Measurements from ENCODE around the gene CROCC2.

Gene CROCC2

GRCh38 chr2:240948086-240948485, 42.0 kb downstream of the CROCC2 start:
- no peak for TF ChIP-seq CTCF (conservative IDR thresholded peaks at IDR 0.05)

DNA sequence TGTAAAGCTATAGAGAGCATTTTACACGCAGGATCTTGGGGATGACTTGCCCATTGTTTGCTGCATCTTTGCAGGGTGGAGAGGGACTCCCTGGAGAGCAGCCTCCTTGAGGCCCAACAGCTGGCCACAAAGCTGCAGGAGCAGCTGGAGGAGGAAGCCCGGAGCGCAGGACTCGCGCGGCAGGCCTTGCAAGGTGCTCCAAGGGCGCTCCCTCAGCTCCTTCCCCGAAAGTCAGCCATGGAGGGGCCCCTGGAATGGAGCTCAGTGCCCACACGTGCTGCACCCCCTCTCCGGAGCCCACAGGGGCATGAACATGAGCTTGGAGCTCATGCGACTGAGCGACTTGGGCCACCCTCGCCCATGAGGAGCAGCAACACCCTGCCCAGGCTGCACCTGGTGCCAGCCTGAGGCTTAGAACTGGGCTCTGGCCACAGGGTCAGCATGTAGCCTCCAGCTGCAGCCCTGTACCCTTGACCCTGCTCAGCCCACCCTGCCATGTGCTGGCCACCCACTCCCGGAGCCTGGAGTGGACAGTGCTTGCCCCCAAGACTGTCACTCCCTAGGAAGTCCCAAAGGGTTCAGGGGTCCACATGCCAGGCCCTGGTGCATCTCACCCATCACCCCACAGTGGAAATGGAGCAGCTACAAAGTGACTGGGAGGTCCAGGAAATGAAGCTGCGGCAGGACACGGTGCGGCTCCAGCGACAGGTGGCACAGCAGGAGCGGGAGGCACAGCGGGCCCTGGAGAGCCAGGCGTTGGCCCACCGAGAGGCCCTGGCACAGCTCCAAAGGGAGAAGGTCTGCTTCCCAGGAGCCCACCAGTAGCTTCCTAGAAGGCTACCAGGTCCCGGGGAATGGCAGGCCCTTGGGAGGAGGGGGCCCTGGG, 43.0 kb downstream of the CROCC2 start:
- no peak for TF ChIP-seq CTCF (conservative IDR thresholded peaks at IDR 0.05)
- no peak overlapping the region for H3K27ac ChIP-seq

More at GRCh38 chr2:240948086-240948485, 42.0 kb downstream of the CROCC2 start:
- no peak overlapping the region for H3K27ac ChIP-seq

DNA sequence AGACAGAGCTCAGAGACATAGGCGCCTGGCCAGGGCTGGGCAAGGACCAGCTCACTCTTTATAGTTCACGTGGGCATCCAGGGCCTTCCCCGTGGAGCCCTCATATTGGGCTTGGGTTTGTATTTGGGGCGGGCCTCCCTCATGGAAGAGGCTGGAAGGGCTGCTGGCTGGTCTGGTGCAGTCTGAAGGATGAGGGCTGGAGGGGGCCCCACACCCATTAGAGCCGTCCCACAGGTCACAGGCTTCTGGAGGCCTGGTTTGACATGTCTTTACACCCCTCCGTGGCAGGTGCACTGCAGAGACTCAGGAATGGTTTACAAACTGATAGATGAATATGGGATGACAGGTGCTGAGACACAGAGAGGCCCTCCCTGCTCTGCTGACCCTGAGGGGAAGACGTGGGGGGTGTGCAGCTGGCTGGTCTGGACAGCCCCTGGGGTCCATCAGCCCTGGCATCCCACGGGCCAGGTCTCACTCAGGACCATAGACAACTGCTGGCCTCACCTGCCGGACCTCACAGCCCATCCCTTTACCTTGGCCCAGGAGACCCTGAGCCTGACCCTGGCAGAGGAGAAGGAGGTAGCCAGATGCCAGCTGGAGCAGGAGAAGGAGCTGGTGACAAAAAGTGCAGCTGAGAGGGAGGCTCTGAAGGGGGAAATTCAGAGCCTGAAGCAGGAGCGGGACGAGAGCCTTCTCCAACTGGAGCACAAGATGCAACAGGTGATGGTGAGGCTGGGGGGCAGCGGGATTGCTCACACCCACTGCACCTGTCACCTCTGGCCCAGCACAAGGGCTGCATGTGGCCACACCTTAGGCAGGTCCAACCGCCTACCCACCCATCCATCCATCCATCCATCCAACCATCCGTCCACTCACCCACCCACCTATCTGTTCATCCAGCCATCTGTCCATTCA, 43.9 kb downstream of the CROCC2 start:
- TF ChIP-seq CTCF (conservative IDR thresholded peaks at IDR 0.05), result no peak
- H3K27ac ChIP-seq, result no peak overlapping the region

DNA sequence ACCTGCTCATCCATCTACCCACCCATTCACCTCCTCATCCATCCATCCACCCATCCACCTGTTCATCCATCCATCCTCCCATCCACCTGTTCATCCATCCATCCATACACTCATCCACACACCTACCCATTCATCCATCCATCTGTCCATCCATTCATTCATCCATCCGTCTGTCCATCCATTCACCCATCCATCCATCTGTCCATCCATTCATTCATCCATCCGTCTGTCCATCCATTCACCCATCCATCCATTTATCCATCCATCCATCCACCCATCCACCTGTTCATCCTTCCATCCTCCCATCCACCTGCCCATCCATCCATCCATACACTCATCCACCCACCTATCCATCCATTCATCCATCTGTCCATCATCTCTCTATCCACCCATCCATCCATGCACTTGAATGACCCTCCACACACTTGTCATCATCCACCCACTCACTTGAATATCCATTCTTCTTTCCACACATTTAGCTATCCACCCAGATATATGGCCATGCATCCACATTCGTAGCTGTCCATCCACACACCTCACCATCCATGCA, 45.0 kb downstream of the CROCC2 start:
- TF ChIP-seq CTCF (conservative IDR thresholded peaks at IDR 0.05), result no peak
- no peak overlapping the region for H3K27ac ChIP-seq

DNA sequence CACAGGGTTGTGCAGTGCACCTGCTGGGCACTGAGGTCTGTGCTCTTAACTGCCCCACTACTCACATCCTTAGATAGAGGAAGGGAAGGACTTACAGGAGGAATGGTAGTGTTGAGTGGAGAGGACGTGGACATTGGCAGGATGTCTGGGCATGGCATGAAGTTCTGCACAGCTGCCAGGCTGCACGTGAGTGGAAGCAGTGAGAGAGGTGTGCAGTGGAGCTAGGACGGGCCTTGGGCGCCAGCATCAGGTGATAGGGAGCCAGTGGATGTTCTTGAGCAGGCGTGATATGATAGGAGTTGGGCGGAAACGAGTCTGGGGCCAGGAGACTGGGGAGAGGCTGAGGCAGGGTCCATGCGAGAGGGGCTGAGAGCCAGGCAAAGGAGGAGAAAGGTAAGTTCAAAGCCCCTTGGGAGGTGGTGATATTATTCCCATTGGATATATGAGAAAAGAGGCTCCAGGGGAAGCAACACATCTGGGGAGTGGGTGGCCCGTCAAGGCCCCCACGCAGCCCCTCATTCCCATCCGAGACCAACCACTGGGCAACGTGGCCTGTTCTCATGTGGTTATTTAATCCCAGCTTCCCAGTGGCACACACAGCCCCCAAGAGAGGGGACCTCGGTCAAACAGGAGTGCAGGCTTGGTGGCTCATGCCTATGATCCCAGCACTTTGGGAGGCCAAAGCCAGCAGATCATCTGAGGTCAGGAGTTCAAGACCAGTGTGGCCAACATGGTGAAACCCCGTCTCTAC, 46.5 kb downstream of the CROCC2 start:
- no peak overlapping the region for H3K27ac ChIP-seq

More for the DNA sequence above, 46.5 kb downstream of the CROCC2 start:
- no peak for TF ChIP-seq CTCF (conservative IDR thresholded peaks at IDR 0.05)
